HepG2 (cell line): ENCODE data around the gene FAM124B. TPM values are rescaled to one million over a fixed set of nuclear protein-coding genes. Genes with fewer than 3 reads are reported as not detected.

Experiments
- ATAC-seq: fragments of 200-7000 bp; cut with Tn5 transposase; 3 replicates; pipeline ENCODE4 v1.9.1; 2020; ENCODE audit warnings: mild to moderate bottlenecking, moderate library complexity
- BruUV-seq: library from RNA; stranded (reverse); fragments of 400-500 nt; replicated peaks from 2 replicates; lab custom pipeline; 2021; lab: Mats Ljungman, UMichigan
- CTCF ChIA-PET: fragments of 300-600 bp; formaldehyde crosslinking; extraction: SDS; loops from one replicate; lab custom pipeline; 2021; ENCODE audit warnings: low total read pairs, inconsistent platforms, low intra/inter-chr PET ratio; lab: Yijun Ruan, JAX
- POLR2A ChIA-PET: fragments of 350-600 bp; sonication (Branson Sonifier 250); formaldehyde crosslinking; loops from one replicate; lab custom pipeline; 2020; ENCODE audit warnings: antibody characterized with exemption, inconsistent platforms; lab: Yijun Ruan, JAX
- DNase-seq: peaks from one replicate; pipeline ENCODE4 v3.0.0-alpha.2; 2015; ENCODE audit warnings: low spot score
- FAIRE-seq: peaks from 3 replicates; lab custom pipeline; 2011; peaks lifted over from hg19 to GRCh38; lab: Jason Lieb, UNC
- H2AFZ ChIP-seq: one replicate; pipeline ENCODE4 v1.6.1; 2011; ENCODE audit warnings: low read length, inconsistent platforms
- H3K27ac ChIP-seq: fragments of 300-600 bp; 3 replicates; pipeline ENCODE4 v1.8.0; 2011; ENCODE audit warnings: mixed run types, mild to moderate bottlenecking, mixed read lengths, low read length, inconsistent platforms; ENCODE audit not compliant: insufficient read depth; ENCODE audit errors: extremely low read length
- H3K27me3 ChIP-seq, 2 experiments: fragments of 200-600 bp in 1 of 2; 2 replicates in 1 of 2; 3 replicates in 1 of 2; pipeline versions ENCODE4 v1.6.0 to v1.8.0; 2011; ENCODE audit warnings: low read length in 2 of 2, mild to moderate bottlenecking in 2 of 2, moderate library complexity in 2 of 2, inconsistent platforms in 1 of 2; ENCODE audit not compliant: insufficient read depth in 2 of 2, control insufficient read depth in 1 of 2
- H3K36me3 ChIP-seq, 2 experiments: fragments of 200-600 bp in 1 of 2; replicated peaks in 1 of 2; 2 replicates in 1 of 2; 3 replicates in 1 of 2; pipeline versions ENCODE4 v1.5.1 to v1.8.0; 2011; ENCODE audit warnings: low read length in 2 of 2, inconsistent platforms in 1 of 2; ENCODE audit not compliant: insufficient read depth in 2 of 2, control insufficient read depth in 1 of 2
- H3K4me1 ChIP-seq: 2 replicates; pipeline ENCODE4 v1.5.1; 2012; ENCODE audit warnings: low read length, inconsistent platforms; ENCODE audit not compliant: insufficient read depth
- H3K4me2 ChIP-seq: 2 replicates; pipeline ENCODE4 v1.6.0; 2011; ENCODE audit warnings: low read depth, low read length, inconsistent platforms
- H3K4me3 ChIP-seq, 3 experiments: fragments of 200-600 bp in 1 of 3; sonication (generic), shearing (Covaris generic) in 1 of 3; replicated peaks in 1 of 3; 2 replicates each; pipeline ENCODE4 v1.5.1; 2011 to 2016; ENCODE audit warnings: low read length in 3 of 3, inconsistent platforms in 2 of 3, low read depth in 2 of 3, mild to moderate bottlenecking in 2 of 3, control low read depth in 1 of 3, mixed read lengths in 1 of 3; ENCODE audit not compliant: insufficient read depth in 1 of 3
- H3K79me2 ChIP-seq: one replicate; pipeline ENCODE4 v1.6.1; 2011; ENCODE audit warnings: low read length, inconsistent platforms; ENCODE audit not compliant: insufficient read depth
- H3K9ac ChIP-seq: 2 replicates; pipeline ENCODE4 v1.6.0; 2011; ENCODE audit warnings: mild to moderate bottlenecking, low read depth, low read length, inconsistent platforms; ENCODE audit not compliant: insufficient read depth
- H3K9me3 ChIP-seq: 2 replicates; pipeline ENCODE4 v1.5.1; 2012; ENCODE audit warnings: mild to moderate bottlenecking, low read length
- H4K20me1 ChIP-seq: 2 replicates; pipeline ENCODE4 v1.6.0; 2011; ENCODE audit warnings: inconsistent platforms, mild to moderate bottlenecking, low read length, moderate library complexity; ENCODE audit not compliant: insufficient read depth
- CAMTA2 ChIP-seq: sonication (generic); formaldehyde crosslinking; IDR thresholded peaks from 2 replicates; pipeline ENCODE4 v1.4.0; 2020; ENCODE audit warnings: mild to moderate bottlenecking, missing genetic modification reagents, borderline replicate concordance
- ELF3 ChIP-seq: IDR thresholded peaks from 2 replicates; pipeline ENCODE4 v1.6.1; 2016; ENCODE audit warnings: missing genetic modification reagents, missing compliant biosample characterization
- KLF13 ChIP-seq: sonication (generic); formaldehyde crosslinking; IDR thresholded peaks from 2 replicates; pipeline ENCODE4 v1.4.0; 2020; ENCODE audit warnings: mild to moderate bottlenecking, missing genetic modification reagents
- MAF1 ChIP-seq: sonication (generic); formaldehyde crosslinking; IDR thresholded peaks from 2 replicates; pipeline ENCODE4 v1.5.0; 2020; ENCODE audit warnings: missing genetic modification reagents, borderline replicate concordance
- MED8 ChIP-seq: sonication (generic); formaldehyde crosslinking; IDR thresholded peaks from 2 replicates; pipeline ENCODE4 v1.8.1; 2023; ENCODE audit warnings: mild to moderate bottlenecking, missing genetic modification reagents; ENCODE audit not compliant: insufficient replicate concordance
- RAD21 ChIP-seq: fragments of 450-650 bp; formaldehyde crosslinking; IDR thresholded peaks from 2 replicates; pipeline ENCODE4 v1.5.0; 2020; ENCODE audit warnings: mild to moderate bottlenecking
- ZNF44 ChIP-seq: sonication (generic); formaldehyde crosslinking; IDR thresholded peaks from 2 replicates; pipeline ENCODE4 v1.5.1; 2020; ENCODE audit warnings: mild to moderate bottlenecking, missing genetic modification reagents
- ZNF550 ChIP-seq: sonication (generic); formaldehyde crosslinking; IDR thresholded peaks from 2 replicates; pipeline ENCODE4 v1.4.0; 2020; ENCODE audit warnings: mild to moderate bottlenecking, missing genetic modification reagents, borderline replicate concordance
- ZNF776 ChIP-seq: sonication (generic); formaldehyde crosslinking; IDR thresholded peaks from 2 replicates; pipeline ENCODE4 v1.4.0; 2020; ENCODE audit warnings: mild to moderate bottlenecking, missing genetic modification reagents
- ZSCAN29 ChIP-seq: sonication (generic); formaldehyde crosslinking; conservative IDR thresholded peaks from 2 replicates; pipeline ENCODE4 v1.4.0; 2020; ENCODE audit warnings: mild to moderate bottlenecking, missing genetic modification reagents
- WGBS: methylation state at CpG from one replicate; pipeline ENCODE4 v1.1.6; 2017; ENCODE audit warnings: low lambda C conversion rate; 5-methylcytosine and 5-hydroxymethylcytosine counted together
- in situ Hi-C: cut with HindIII; loops from 2 replicates; pipeline ENCODE4 v1.10.0; 2017; ENCODE audit warnings: low pct_unique_long_range_greater_than_20kb; ENCODE audit not compliant: extremely low pct_ligation_motif_present
- intact Hi-C: fragments of 100-400 bp; cut with micrococcal nuclease; formaldehyde crosslinking; loops from one replicate; pipeline ENCODE4 v1.10.0; 2022; ENCODE audit not compliant: unreplicated experiment
- polyA plus RNA-seq, 8 experiments: library from polyadenylated mRNA; depleted of rRNA in 3 of 8; stranded (reverse) in 7 of 8; unstranded in 1 of 8; fragments of >200 nt; fragmentation: Illumina TruSeq in 4 of 8; extraction: Trizol in 4 of 8; gene quantifications; 2 replicates each; pipeline versions ENCODE4 v1.2.1 to v1.2.3, GENCODE V29; 2011 to 2016; ENCODE audit warnings: low read depth in 4 of 8, missing spikeins in 1 of 8, mixed read lengths in 1 of 8; ENCODE audit not compliant: insufficient read depth in 1 of 8
- total RNA-seq, 5 experiments: library from RNA; depleted of rRNA; stranded (reverse); fragments of >200 nt; fragmentation: Illumina TruSeq; extraction: Trizol; gene quantifications; 2 replicates each; pipeline ENCODE4 v1.2.3, GENCODE V29; 2016; ENCODE audit warnings: low read depth in 1 of 5
- TF ChIP-seq, protein P1 (sequence below): sonication (generic); formaldehyde crosslinking; IDR thresholded peaks from 2 replicates; pipeline ENCODE4 v1.8.0; 2022; ENCODE audit warnings: mild to moderate bottlenecking, missing genetic modification reagents, moderate library complexity

Gene FAM124B
- total and polyA plus RNA-seq, 2 of the 13 experiments (the other 11 are each of a cell fraction or from before 2014, with no cell fraction given), result not detected

DNA sequence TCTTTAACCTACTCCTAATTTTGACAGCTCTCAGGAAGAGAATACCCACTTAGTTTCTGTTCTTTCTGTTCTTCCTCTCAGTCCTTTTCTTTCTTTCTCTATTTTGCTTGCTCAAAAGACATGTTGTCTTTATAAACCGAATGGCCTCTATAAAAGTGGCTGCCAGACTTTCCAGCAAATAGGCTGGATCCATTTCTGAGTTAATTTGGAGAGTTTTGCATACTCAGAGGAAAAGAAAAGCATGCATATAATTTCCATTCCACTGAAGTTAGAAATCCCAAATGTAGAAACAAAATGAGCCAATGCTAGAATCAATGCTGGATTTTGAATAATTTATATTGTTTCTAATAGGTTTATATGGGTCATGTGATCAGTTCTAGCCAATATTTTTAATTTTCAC is 65.9 kb downstream of the FAM124B start:
- Histone ChIP-seq H2AFZ (no peak overlapping the region), H3K36me3 (no peaks in the 10 kb centered on the region), H3K9me3 (no peaks in the 10 kb centered on the region), H3K27ac (no peak overlapping the region), H4K20me1 (no peaks in the 10 kb centered on the region), H3K4me3 (no peak overlapping the region), H3K4me2 (no peak overlapping the region), H3K9ac (no peak overlapping the region), H3K79me2 (no peaks in the 10 kb centered on the region), H3K4me1 (peaks cover 6% of the 10 kb centered on the region), H3K27me3 (peaks cover 0 to 5% of the 10 kb centered on the region in 2 experiments; a peak in 2 of 5 replicates)
- ChIA-PET CTCF (no interaction called here), POLR2A (no interaction called here)
- TF ChIP-seq, protein P1, sequence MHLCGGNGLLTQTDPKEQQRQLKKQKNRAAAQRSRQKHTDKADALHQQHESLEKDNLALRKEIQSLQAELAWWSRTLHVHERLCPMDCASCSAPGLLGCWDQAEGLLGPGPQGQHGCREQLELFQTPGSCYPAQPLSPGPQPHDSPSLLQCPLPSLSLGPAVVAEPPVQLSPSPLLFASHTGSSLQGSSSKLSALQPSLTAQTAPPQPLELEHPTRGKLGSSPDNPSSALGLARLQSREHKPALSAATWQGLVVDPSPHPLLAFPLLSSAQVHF (CRISPR knock-in tag), result no peak
- TF ChIP-seq RAD21 (CRISPR knock-in tag) (no peak), ELF3 (CRISPR knock-in tag) (no peak), MAF1 (CRISPR knock-in tag) (no peak), ZNF44 (CRISPR knock-in tag) (no peak)
- ATAC-seq (no peak), FAIRE-seq (no peak), DNase-seq (no peak)
- in situ Hi-C loops (no loop called here), intact Hi-C loops (no loop called here)
- BruUV-seq, result no TSS peak
- 0% methylated on average over 1 of the region's 1 CpG for WGBS

GRCh38 chr2:224334726-224335125 is 67.2 kb downstream of the FAM124B start:
- Histone ChIP-seq H3K27me3 (peaks cover 0 to 12% of the 10 kb centered on the region in 2 experiments; a peak in 2 of 5 replicates), H3K36me3 (no peaks in the 10 kb centered on the region), H3K4me3 (no peak overlapping the region), H3K9ac (no peak overlapping the region), H3K4me1 (peaks cover 6% of the 10 kb centered on the region), H3K4me2 (no peak overlapping the region), H2AFZ (no peak overlapping the region), H3K79me2 (no peaks in the 10 kb centered on the region), H3K27ac (no peak overlapping the region), H4K20me1 (no peaks in the 10 kb centered on the region), H3K9me3 (no peaks in the 10 kb centered on the region)
- DNase-seq (no peak), FAIRE-seq (no peak), ATAC-seq (no peak)
- intact Hi-C loops (no loop called here), in situ Hi-C loops (no loop called here)
- CTCF ChIA-PET, result no interaction called here
- BruUV-seq, result no TSS peak
- POLR2A ChIA-PET, result no interaction called here
- 42% methylated on average over 2 of the region's 2 CpGs for WGBS
- TF ChIP-seq ZNF550 (CRISPR knock-in tag) (no peak), KLF13 (CRISPR knock-in tag) (no peak), MED8 (no peak), CAMTA2 (no peak), ZSCAN29 (CRISPR knock-in tag) (no peak), ZNF776 (no peak)
